A673 (cell line): ENCODE measurements around the gene SPSB1. TPM values are rescaled to one million over a fixed set of nuclear protein-coding genes. Genes with fewer than 3 reads are reported as not detected.

Experiments
- BruUV-seq: library from RNA; stranded (reverse); fragments of 400-500 nt; replicated peaks from 2 replicates; lab custom pipeline; 2021; lab: Mats Ljungman, UMichigan
- CTCF ChIA-PET: fragments of 300-600 bp; sonication (Branson Sonifier 250); formaldehyde crosslinking; loops from one replicate; lab custom pipeline; 2022; ENCODE audit warnings: antibody characterized with exemption; lab: Charles Lee
- POLR2A ChIA-PET: fragments of 300-600 bp; sonication (Branson Sonifier 250); formaldehyde crosslinking; loops from one replicate; lab custom pipeline; 2022; ENCODE audit warnings: antibody characterized with exemption; ENCODE audit not compliant: low non-redundant PET; lab: Charles Lee
- DNase-seq: peaks from one replicate; pipeline ENCODE4 v3.0.0-alpha.2; 2015; ENCODE audit warnings: low spot score
- H3K27ac ChIP-seq: fragments of 200-600 bp; sonication (generic); 2 replicates; pipeline ENCODE4 v1.5.1; 2016; ENCODE audit warnings: mixed run types, low read depth, mild to moderate bottlenecking, mixed read lengths, antibody characterized with exemption, low read length; ENCODE audit not compliant: poor library complexity, severe bottlenecking
- H3K27me3 ChIP-seq: fragments of 200-600 bp; sonication (generic); replicated peaks from 2 replicates; pipeline ENCODE4 v1.6.1; 2017; ENCODE audit warnings: mixed run types, low read depth, mild to moderate bottlenecking, mixed read lengths, antibody characterized with exemption, low read length; ENCODE audit not compliant: insufficient read depth, poor library complexity
- H3K36me3 ChIP-seq: fragments of 200-600 bp; sonication (generic); 2 replicates; pipeline ENCODE4 v1.6.1; 2016; ENCODE audit warnings: mixed run types, mild to moderate bottlenecking, mixed read lengths, antibody characterized with exemption, low read length; ENCODE audit not compliant: insufficient read depth, poor library complexity, severe bottlenecking
- H3K4me1 ChIP-seq: fragments of 200-600 bp; sonication (generic); 2 replicates; pipeline ENCODE4 v1.6.1; 2017; ENCODE audit warnings: mixed run types, mild to moderate bottlenecking, mixed read lengths, antibody characterized with exemption, low read length; ENCODE audit not compliant: insufficient read depth, poor library complexity, severe bottlenecking
- H3K4me3 ChIP-seq: fragments of 200-600 bp; sonication (generic); 2 replicates; pipeline ENCODE4 v1.5.1; 2016; ENCODE audit warnings: low read depth, mixed run types, mild to moderate bottlenecking, mixed read lengths, low read length; ENCODE audit not compliant: poor library complexity, severe bottlenecking
- H3K9me3 ChIP-seq: fragments of 200-600 bp; sonication (generic); 2 replicates; pipeline ENCODE4 v1.6.1; 2016; ENCODE audit warnings: mixed run types, low read depth, mild to moderate bottlenecking, mixed read lengths, antibody characterized with exemption, low read length; ENCODE audit not compliant: poor library complexity, severe bottlenecking
- EZH2 ChIP-seq: fragments of 200-600 bp; sonication (generic); IDR thresholded peaks from 2 replicates; pipeline ENCODE4 v1.6.1; 2017; ENCODE audit warnings: borderline replicate concordance, low read depth, mild to moderate bottlenecking, mixed read lengths, antibody characterized with exemption, low read length; ENCODE audit not compliant: poor library complexity, severe bottlenecking
- intact Hi-C: fragments of 100-400 bp; cut with micrococcal nuclease; formaldehyde crosslinking; loops from one replicate; pipeline ENCODE4 v1.10.0; 2022; ENCODE audit not compliant: unreplicated experiment
- total RNA-seq: library from RNA; stranded (reverse); gene quantifications from 2 replicates; pipeline ENCODE4 v1.2.3, GENCODE V29; 2021
- TF ChIP-seq, protein P1 (sequence below): fragments of 300-800, 200-600 bp; sonication (generic); conservative IDR thresholded peaks from 2 replicates; pipeline ENCODE4 v1.5.1; 2017; ENCODE audit warnings: low read depth, mild to moderate bottlenecking, antibody characterized with exemption, low read length, moderate library complexity, mixed read lengths

The SPSB1 gene
- total RNA-seq, 1 experiment from 2014 or later = 11.8 TPM

DNA sequence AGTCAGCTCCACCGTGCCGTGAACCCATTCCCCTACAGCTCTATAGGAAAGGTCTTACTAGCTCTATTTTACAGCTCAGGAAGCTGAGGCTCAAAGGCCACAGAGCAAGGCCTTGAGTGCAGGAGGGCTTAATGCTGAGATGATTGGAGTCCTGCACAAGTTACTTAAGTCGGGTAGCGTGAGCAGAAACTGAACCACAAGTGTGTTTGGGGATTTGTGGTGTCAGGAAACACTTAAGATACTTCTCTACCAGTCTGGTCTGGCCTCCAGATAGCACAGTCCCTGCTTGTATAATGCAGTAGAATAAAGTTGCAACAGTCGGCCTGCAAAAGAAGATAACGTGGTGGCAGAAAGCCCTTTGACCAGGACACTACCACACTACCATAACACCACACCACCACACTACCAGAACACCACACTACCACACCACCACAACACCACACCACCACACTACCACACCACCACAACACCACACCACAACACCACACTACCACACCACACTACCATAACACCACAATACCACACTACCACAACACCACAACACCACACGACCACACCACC is 118.1 kb downstream of the SPSB1 start:
- CTCF ChIA-PET = no interaction called here
- Histone ChIP-seq H3K4me1 (no peaks in the 10 kb centered on the region), H3K4me3 (no peak overlapping the region), H3K9me3 (no peaks in the 10 kb centered on the region), H3K27ac (no peak overlapping the region), H3K27me3 (no peaks in the 10 kb centered on the region), H3K36me3 (no peaks in the 10 kb centered on the region)
- POLR2A ChIA-PET = no interaction called here
- TF ChIP-seq, protein P1, sequence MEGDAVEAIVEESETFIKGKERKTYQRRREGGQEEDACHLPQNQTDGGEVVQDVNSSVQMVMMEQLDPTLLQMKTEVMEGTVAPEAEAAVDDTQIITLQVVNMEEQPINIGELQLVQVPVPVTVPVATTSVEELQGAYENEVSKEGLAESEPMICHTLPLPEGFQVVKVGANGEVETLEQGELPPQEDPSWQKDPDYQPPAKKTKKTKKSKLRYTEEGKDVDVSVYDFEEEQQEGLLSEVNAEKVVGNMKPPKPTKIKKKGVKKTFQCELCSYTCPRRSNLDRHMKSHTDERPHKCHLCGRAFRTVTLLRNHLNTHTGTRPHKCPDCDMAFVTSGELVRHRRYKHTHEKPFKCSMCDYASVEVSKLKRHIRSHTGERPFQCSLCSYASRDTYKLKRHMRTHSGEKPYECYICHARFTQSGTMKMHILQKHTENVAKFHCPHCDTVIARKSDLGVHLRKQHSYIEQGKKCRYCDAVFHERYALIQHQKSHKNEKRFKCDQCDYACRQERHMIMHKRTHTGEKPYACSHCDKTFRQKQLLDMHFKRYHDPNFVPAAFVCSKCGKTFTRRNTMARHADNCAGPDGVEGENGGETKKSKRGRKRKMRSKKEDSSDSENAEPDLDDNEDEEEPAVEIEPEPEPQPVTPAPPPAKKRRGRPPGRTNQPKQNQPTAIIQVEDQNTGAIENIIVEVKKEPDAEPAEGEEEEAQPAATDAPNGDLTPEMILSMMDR = no peak
- no peak for TF ChIP-seq EZH2
- no TSS peak for BruUV-seq
- intact Hi-C loops = no loop called here
- peak; percentile 41 for DNase-seq

DNA sequence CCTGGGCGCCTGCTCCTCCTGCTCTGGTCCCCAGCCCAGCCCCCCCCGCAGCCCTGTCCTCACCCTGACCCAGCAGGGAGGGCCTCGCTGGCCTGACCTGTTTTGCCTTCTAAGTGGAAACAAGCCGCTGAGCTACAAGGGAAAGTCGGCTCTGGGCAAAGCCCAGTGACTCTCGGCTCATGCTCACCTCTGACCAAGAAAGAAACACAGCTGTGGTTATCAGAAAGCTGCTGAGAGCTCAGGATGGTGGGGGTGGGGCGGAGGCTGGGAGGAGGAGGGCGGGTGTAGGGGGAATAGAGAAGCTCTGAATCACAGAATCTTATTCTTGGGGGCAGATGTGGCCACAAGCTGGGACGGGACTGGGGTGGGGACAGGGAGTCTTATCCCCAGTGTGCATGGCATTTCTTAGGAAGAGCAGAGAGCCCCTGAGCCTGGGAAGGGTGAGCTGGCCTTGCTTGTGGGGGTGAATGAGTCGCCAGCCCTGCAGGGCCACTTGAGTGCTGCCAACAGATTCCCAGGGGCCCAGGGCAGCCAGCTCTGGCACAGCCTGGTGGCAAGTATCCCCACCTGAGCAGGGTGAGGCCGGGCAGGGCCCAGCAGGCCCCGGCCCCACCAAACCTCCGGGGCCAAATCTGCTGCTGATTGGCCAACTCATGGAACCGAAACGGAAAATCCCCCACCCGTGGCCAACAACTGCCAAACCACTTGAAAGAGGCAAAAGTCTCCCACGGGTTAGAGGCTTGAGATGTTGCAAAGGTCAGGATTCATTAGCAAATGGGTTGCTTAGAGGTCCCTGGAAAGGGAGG is 120.6 kb downstream of the SPSB1 start:
- Histone ChIP-seq H3K9me3 (no peaks in the 10 kb centered on the region), H3K4me1 (no peaks in the 10 kb centered on the region), H3K27me3 (no peaks in the 10 kb centered on the region), H3K36me3 (no peaks in the 10 kb centered on the region), H3K27ac (no peak overlapping the region), H3K4me3 (no peak overlapping the region)
- DNase-seq = no peak
- ChIA-PET CTCF (no interaction called here), POLR2A (no interaction called here)
- TF ChIP-seq EZH2 = no peak
- TF ChIP-seq, protein P1 = no peak
- intact Hi-C loops = no loop called here
- no TSS peak for BruUV-seq

DNA sequence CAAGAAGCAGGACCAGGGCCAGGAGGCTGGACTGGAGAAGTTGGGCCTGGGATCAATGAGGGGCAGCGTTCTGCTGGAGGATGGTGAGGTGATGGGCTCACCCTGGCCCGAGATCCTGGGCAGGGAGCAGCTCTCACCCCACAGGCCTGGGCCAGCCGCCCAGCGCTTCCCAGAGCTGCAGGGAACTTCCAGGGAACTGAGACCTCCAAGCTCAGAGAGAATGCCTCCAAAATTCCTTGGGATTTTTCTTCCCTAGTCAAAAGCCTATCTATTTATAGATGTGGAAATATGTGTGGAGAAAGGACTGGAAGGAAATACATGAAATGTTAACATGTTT is 121.2 kb downstream of the SPSB1 start:
- Histone ChIP-seq H3K9me3 (no peaks in the 10 kb centered on the region), H3K27ac (no peak overlapping the region), H3K4me1 (no peaks in the 10 kb centered on the region), H3K36me3 (no peaks in the 10 kb centered on the region), H3K4me3 (no peak overlapping the region), H3K27me3 (no peaks in the 10 kb centered on the region)
- DNase-seq = no peak
- intact Hi-C loops = no loop called here
- TF ChIP-seq, protein P1 = no peak
- no peak for TF ChIP-seq EZH2
- no TSS peak for BruUV-seq
- ChIA-PET POLR2A (no interaction called here), CTCF (no interaction called here)
